Activated T-helper 1 cell treated with Interleukin-2 at 50 U/mL for 16 hours (primary cell): ENCODE results near the gene PDCD1.
"Not testable (repeated sequence)": the region's sequence is repeated elsewhere in the genome, so short reads cannot be mapped to it uniquely, and the experiment has no call there.

ENCODE experiments used
- DNase-seq: peaks from one replicate; pipeline ENCODE4 v3.0.0-alpha.2; 2020; ENCODE audit warnings: low read depth

PDCD1 gene

DNA sequence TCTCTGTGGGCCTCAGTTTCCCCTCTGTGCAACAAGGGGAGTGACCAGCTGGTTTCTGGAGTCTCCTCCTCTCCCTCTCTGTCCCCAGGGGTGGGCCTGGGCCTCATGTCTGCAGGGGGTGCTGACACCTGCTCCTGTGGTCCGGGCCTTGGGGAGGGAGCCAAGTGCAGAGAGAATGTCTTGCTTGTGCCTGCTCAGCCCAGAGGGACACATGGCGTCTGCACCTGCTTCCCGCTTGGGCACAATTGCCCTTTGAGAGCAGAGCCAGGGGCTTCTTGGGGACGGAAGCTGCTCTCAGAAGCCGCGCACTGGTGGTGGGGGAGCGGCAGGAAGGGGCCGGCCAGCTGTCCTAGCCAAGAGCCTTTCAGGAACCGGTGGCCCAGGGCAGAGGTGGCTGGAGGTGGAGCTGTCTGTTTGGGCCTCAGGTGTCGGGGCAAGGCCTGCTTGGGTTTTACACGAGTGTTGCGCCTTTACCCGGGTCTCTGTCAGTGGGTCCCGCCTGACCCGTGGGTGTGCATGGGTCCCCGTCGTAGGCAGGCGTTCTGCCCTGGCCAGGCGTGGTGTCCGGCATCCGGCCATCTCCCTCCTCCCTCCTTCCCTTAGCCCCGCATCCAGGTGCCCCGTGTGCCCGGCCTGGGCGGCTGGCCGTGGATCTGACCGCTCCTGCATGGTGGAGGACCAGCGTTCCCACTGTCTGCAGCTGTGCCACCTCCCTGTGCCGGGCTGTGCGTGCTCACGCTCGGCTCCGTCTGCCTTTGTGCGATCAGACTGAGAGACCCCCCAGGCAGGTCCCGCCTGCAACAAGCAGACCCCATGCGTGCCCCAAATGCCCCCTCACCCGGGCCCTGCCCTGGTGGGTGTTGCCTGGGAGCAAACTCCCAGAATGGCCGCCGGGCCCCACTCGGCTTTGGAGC, 45.7 kb downstream of the PDCD1 start:
- DNase-seq, result no peak

DNA sequence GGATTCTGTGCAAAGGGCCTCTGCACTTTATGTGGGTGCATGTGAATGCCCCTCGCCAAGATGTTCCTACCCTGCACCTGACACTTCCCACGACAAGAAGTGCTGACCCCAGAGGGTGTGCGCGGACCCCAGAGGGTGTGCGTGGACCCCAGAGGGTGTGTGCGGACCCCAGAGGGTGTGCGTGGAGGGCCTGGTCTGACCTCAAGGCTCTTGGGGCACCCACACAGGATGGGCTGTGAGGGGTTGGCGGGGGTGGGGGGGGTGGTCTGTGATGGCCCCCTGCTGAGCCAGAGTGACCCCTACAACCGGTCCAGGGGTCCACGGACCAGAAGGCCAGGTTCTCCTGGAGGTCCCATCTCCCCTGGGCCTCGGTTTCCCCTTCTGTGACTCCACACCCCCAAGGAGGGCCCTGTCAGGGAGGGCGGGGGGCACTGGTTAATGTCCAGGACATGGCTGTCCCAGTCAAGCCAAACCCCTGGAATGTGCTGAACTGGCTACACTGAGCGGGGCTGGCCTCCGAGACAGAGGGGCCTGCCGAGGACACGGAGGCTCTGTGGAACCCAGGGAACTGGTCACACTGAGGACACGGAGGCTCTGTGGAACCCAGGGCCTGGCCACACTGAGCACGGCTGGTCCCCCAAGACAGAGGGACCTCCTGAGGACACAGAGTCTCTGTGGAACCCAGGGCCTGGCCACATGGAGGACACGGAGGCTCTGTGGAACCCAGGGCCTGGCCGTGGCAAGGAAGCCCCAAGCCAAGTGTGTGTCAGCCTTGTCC, 46.6 kb downstream of the PDCD1 start:
- no peak for DNase-seq

DNA sequence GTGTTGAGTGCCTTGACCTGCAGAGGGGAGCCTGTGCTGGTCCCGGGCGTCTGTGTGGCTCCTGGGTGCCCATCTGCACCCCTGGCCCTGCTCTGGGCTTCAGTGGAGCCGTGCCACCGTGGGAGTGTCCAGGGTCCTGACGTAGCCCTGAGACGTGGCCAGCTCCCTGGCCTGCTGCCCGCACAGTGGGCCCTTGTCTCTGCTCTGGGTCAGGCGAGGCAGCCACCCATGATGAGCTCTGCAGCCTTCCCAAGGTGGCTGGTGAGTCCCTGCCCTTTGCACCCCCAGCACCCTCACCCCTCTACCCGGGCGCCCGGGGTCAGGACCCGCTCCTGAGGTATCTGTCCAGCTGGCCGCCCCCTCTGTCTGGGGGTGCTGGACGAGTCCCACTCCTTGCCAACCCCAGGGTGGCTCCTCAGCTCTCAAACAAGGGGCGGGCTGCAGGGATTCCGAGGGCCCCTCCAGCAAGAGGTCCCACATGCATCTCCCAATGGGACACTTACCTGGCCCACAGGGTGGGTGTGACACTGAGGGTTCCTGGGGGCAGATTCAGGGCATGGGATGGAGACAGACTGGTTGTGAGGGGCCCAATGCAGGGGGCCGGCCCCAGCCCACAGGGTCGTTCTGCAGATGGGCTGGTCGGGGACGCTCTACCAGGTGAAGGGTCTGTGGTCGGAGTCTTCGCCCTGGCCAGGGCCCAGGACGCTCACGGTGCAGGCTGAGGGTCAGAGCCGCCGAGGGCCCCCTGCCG, 47.3 kb downstream of the PDCD1 start:
- DNase-seq, result no peak

DNA sequence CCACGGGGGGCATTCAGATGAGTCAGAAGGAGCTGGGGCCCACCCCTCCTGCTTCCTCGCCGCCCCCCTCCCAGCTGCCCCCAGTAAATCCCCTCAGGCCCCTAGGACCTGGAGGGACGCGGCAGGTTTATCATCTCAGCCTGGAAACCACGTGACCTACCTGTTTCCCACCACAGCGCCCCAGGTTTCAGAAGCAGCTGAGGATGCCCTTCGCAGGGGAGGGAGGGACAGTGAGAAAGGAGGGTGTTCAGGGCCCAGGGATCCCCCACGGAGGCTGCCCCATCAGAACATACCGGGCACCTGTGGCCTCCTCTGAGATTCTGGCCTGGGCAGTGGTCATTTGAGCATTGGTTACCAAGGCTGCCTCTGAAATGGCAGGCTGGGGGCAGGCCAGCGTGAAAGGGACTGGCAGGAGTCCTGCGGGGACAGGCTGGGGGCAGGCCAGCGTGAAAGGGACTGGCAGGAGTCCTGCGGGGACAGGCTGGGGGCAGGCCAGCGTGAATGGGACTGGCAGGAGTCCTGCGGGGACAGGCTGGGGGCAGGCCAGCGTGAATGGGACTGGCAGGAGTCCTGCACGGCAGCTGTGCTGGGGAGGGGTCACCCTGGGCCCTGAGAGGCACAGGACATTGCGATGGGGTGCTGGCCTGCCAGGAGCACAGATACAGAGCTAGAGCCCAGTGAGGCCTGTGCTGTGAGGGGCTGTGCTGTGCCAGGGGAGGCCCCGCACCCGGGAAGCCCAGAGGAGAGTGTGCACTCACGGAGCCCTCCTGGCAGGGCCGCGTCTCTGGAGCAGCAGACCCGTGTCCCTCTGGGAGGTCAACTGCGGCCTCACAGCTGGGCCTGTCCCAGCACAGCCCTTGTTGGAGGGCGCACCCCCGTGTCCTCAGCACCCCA, 48.1 kb downstream of the PDCD1 start:
- no peak for DNase-seq

DNA sequence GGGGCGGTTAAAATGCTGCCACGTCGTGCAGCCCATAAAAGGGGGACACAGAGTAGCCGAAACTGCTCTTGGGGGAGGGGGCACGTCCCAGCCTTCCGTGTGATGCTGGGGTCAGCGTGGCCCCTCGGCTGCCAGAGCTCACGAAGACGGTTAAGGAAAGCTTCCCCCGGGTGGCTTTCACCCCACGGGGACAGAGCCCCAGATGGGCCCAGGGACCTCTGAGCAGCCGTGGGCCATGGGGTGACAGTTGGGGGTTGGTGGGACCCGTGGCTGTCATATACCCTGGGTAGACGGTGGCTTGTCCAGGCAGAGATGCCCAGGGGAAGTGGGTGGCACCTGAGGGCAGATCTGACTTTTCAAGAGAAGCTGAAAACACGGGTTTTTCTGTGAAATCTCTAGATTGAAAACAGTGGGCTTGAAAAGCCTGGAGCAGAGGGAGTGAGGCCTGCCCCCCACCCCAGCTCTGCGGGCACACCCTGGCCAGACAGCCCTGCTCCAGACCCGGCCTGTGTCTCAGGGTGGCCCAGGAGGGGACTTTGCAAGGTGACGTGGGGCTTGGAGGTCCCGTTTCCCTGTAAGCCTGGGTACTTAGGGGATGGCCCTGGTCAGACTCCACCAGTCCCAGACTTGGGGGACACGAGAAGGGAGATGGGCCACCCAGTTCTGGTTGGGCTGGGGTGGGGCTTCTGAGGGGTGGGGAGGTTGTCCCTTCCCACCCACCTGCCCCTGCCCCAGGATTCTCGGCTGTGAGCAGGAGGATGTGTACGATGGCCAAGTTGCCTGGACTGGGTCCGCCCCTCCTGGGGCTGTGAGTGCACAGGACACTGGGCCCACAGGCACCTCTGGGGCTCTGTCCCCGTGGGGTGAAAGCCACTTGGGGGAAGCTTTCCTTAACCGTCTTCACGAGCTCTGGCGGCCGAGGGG, 49.0 kb downstream of the PDCD1 start:
- no peak for DNase-seq

DNA sequence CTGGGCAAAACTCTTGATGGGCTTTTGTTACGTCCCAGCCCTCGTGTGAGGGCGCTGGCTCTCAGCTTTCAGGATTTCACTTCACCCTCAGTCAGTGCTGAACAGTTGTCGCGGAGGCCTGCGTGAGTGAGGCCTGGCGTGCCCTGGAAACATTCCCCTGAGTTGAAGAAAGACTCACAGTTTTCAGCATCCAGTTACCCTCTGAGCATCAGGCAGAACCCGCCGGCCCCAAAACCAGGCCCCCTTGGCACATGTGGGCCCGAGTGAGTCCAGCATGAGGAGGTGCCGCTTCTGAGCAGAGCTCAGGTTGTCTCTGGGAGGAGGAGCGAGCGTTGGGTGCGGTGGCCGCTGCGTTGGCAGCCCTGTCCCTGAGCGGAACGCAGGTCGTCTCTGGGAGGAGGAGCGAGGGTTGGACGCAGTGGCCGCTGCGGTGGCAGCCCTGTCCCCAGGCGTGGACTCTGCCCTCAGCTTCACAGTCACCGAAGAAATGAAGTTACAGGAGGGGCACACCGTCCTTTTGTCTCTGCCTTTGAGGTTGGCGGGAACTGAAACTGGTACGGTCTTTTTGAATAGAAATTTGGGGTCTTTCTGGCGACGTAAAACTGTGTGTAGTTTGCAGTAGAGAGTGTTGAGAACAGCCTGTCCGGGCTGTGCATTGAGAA, 49.8 kb downstream of the PDCD1 start, which contains the start of gene NEU4:
Gene NEU4, plus strand, starts transcription at position 473 of the 662 bp plus-strand sequence. CDS start 5,292 bp downstream, outside the sequence.
- DNase-seq, result no peak

DNA sequence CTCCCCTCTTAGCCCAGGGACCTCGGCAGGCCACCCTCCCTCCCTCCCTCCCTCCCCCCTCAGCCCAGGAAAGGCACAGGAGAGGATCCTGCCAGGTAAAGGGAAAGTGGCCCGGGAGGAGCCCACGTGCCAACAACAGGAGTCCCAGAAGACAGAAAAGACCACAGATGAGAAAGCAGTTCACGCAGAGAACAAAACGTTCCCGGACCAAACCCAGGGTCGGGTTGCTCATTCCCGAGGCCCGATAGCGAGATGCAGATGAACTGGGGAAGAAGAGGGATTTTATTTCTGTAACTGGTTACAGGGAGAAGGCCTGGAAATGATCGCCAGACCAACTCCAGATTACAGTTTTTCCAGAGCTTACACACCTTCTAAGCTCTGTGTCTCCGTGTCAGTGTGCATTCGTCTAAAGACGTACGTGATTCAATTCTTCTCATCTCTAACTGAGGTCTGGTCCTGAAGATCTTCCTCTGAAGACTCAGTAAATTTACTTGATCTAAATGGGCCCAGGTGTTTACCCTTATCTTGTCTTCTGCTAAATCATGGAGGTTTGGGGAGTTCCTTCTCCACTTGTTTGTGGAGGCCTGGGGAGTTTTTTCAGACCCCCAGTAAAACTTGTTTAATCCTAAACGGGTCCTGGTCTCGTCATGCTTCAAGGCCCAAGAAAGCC, 50.5 kb downstream of the PDCD1 start:
- DNase-seq, result no peak

DNA sequence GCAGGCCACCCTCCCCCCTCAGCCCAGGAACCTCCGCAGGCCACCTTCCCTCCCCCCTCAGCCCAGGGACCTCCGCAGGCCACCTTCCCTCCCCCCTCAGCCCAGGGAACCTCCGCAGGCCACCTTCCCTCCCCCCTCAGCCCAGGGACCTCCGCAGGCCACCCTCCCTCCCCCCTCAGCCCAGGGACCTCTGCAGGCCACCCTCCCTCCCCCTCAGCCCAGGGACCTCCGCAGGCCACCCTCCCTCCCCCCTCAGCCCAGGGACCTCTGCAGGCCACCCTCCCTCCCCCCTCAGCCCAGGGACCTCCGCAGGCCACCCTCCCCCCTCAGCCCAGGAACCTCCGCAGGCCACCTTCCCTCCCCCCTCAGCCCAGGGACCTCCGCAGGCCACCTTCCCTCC, 52.5 kb downstream of the PDCD1 start:
- DNase-seq, result not testable (repeated sequence)

DNA sequence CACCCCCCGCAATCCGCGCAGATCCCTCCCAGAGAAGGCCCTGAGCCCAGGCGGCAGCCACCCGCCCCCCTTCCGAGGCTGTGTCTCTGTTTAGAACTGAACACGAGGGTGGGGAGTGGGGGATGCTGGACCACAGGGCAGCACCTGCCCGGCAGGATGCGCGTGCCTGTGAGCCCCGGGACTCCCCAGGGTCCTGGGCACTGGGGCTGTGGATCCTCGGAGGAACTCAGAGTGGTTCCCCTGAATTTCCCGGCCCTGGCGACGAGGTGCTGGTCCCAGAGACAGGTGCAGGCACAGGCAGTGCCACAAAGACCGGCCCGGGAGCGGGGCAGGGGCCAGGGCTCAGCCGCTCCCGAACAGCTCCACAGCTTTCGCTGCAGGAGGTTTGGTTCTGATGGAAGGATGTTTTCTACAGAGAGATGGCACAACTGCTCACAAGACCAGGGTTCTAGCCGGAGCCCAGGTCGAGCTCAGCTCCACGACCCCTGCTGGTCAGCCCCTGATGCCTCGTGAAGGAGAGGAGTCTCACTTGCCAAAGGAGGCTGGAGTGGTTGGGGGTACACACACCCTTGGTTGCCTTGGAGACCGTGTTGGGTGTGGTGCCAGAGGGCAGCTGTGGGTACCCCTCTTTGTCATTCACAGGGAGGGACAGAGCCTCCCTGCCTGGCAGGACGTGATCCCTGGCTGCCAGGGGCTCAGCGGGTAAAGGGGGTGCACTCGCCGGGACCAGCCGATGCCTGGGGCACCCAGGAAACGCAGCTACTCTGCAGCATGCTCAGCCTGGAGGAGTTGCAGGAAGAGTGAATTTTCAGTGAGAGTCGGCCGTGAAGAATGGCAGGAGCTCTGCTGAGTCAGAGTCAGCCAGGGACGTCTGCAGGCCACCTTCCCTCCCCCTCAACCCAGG, 54.1 kb downstream of the PDCD1 start:
- DNase-seq, result no peak

DNA sequence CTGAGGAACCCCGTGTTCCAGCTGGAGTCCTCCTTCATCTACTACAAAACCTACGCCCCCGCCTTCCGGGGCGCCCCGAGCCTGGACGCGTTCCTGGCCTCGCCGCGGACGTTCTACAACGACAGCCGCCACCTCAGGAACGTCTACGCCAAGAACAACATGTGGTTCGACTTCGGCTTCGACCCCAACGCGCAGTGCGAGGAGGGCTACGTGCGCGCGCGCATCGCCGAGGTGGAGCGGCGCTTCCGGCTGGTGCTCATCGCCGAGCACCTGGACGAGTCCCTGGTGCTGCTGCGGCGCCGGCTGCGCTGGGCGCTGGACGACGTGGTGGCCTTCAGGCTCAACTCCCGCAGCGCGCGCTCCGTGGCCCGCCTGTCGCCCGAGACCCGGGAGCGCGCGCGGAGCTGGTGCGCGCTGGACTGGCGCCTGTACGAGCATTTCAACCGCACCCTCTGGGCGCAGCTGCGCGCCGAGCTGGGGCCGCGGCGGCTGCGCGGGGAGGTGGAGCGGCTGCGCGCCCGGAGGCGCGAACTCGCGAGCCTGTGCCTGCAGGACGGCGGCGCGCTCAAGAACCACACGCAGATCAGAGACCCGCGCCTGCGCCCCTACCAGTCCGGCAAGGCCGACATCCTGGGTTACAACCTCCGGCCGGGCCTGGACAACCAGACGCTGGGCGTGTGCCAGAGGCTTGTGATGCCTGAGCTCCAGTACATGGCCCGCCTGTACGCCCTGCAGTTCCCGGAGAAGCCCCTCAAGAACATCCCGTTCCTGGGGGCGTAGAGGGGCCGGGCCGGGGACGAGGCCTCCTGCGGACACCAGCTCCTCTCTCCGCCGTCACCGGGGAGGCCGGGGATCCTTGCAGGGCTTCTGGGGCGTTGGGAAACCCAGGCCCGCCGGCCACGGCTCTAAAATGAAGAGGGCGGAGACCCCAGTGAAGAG, 55.0 kb downstream of the PDCD1 start:
- no peak for DNase-seq

DNA sequence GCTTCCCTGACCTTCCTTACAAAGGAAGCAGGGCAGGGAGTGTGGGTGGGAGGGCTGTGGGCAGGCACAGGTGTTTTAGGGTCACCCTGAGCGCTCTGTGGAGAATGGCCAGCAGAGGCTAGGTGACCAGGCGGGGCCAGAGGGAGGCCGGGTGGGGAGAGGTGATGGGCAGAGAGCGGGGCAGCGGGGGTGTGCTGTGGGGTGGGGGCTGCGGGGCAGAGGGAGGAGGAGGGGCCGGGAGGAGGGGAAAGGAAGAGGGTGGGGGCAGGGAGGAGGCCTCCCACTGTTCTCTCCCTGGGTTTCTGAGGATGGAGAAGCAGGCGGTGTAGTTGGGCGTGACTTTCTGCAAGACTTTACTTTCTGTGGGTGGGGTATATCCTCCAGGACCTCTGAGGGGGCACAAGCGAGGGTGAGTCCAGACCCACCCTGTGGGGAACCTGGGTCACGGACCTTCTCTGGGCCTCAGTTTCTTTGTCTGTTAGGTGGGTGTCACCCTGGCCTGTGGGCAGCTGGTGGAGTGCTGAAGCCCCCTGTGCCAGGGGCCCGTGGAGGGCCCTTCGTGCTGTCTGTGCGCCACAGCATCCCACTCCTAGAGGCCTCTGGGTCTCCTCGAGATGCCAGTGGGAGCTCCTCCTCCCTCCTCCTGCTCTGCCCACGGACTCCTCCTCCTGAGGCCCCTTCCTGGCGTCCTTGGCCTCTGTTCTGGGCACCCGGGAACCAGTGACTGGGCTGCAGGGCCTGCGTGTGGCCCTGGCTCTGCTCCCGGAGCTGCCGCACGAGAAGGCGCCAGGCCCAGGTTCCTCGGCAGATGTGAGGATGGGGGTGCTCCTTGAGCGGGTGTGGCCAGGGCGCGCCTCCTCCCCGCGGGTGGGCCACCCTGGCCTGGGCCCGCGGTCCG, 56.0 kb downstream of the PDCD1 start:
- DNase-seq, result no peak

DNA sequence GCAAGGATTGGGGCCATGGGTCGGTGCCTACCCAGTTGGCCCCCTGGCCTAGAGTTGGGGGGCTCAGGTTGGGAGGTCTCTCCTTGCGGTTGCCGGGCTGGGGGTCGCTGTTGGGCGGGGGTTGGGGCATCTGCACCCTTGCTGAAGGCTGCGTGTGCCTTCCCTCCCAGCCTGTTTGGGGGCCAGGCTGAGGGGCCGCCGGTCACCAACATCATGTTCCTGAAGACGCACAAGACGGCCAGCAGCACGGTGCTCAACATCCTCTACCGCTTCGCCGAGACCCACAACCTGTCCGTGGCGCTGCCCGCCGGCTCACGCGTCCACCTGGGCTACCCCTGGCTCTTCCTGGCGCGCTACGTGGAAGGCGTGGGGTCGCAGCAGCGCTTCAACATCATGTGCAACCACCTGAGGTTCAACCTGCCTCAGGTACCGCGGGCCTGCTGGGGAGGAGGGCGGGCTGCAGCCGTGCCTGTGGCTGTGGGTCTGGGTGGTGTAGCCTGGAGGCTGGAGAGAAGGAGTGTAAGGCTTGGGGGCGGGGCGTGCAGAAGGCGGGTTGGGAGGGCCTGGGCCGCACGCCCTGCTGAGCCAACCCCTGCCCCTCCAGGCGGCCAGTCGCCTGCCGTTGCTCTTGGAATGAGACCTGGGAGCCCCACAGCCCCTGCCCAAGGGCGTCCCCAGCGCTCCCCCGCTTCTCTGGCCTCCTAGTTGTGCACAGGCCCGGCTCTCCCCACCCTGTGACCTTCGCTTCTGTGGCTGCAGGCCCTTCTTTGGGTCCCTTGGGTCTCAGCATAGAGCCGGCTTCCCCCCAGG, 56.9 kb downstream of the PDCD1 start:
- DNase-seq, result no peak

DNA sequence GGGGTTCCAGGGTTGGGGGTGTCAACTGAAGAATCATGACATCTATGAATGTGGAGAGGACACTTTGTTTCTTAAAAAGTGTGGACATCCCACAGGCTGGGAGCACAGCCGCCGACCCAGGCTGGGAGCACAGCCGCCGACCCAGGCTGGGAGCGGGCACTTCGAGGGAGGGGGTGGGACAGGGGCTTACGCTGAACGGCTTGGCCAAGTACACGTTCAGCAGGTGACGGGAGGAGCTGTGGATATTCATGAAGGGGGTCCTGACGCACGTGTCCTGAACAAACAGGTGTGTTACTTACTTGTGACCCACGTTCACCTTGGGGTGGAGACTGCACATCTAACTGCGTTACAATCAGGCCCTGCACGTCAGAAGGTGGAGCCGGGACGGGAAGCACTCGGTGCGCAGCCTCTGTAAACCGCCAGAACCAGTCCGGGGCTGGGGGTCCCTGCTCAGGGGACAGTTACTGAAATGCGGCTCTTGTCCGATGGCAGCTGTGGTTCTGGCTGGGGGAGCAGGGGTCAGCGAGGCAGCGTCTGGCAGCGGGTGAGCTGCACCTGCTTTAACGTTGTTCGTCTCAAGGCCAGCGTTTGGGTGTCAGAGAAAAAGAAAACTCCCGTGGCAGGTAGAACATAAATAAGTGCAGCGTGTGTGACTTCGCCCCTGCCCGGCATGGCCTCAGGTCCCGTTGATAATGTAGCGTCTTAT, 58.3 kb downstream of the PDCD1 start:
- DNase-seq, result not testable (repeated sequence)
